Sigmoid colon (tissue), 7 donors: Measurements from ENCODE around the gene BLID. TPM values are rescaled to one million over a fixed set of nuclear protein-coding genes. Genes with fewer than 3 reads are reported as not detected.

ENCODE experiments used
- DNase-seq: peaks from one replicate; pipeline ENCODE4 v3.0.0-alpha.2; 2019
- H3K27ac ChIP-seq, 4 donors: fragments of 200-600 bp; sonication (generic); one replicate each; pipeline ENCODE4 v1.5.1; 2016 to 2019; ENCODE audit warnings: mild to moderate bottlenecking in 1 of 4
- H3K27me3 ChIP-seq, 3 donors: fragments of 200-600 bp; sonication (generic); one replicate each; pipeline ENCODE4 v1.5.1; 2019; ENCODE audit warnings: mild to moderate bottlenecking in 1 of 3
- H3K36me3 ChIP-seq, 4 donors: fragments of 200-600 bp; sonication (generic); one replicate each; pipeline ENCODE4 v1.5.1; 2016 to 2019
- H3K4me1 ChIP-seq, 4 donors: fragments of 200-600 bp; sonication (generic); one replicate each; pipeline ENCODE4 v1.5.1; 2017 to 2019
- H3K4me3 ChIP-seq, 4 donors: fragments of 200-600 bp; sonication (generic); one replicate each; pipeline ENCODE4 v1.5.1; 2017 to 2019; ENCODE audit warnings: mild to moderate bottlenecking in 2 of 4, moderate library complexity in 1 of 4
- H3K9me3 ChIP-seq, 4 donors: fragments of 200-600 bp in 3 of 4; sonication (generic) in 3 of 4; one replicate each; pipeline versions ENCODE4 v1.5.1 to v1.6.1; 2013 to 2019
- CTCF ChIP-seq, 4 experiments: fragments of 450-650 bp in 3 of 4; fragments of 200-600 bp in 1 of 4; IDR thresholded peaks; one replicate each; pipeline ENCODE4 v1.5.1; 2016 to 2019; ENCODE audit warnings: antibody characterized with exemption in 4 of 4, mild to moderate bottlenecking in 3 of 4, moderate library complexity in 2 of 4
- EP300 ChIP-seq, 4 donors: sonication (generic); formaldehyde crosslinking; IDR thresholded peaks; one replicate each; pipeline ENCODE4 v1.6.1; 2017; ENCODE audit warnings: antibody characterized with exemption in 4 of 4
- POLR2A ChIP-seq, 2 donors: fragments of 450-650 bp; IDR thresholded peaks; one replicate each; pipeline ENCODE4 v1.6.1; 2016; ENCODE audit warnings: antibody characterized with exemption in 2 of 2, mild to moderate bottlenecking in 2 of 2, moderate library complexity in 2 of 2
- POLR2AphosphoS5 ChIP-seq, 4 donors: sonication (generic); formaldehyde crosslinking; IDR thresholded peaks; one replicate each; pipeline ENCODE4 v1.6.1; 2017; ENCODE audit warnings: antibody characterized with exemption in 4 of 4
- WGBS, 2 donors: extraction: QIAGEN DNeasy Blood & Tissue Kit; methylation state at CpG; one replicate each; pipeline ENCODE4 v1.1.7; 2013; 5-methylcytosine and 5-hydroxymethylcytosine counted together
- intact Hi-C: fragments of 100-400 bp; cut with DNase I; formaldehyde crosslinking; loops from one replicate; pipeline ENCODE4 v1.15.1; 2023
- polyA plus RNA-seq, 3 donors: library from polyadenylated mRNA; stranded (reverse); fragments of 200-250 nt; gene quantifications; one replicate each; pipeline ENCODE4 v1.2.3, GENCODE V29; 2013
- total RNA-seq, 4 donors: library from RNA; depleted of rRNA; stranded (reverse); fragments of >200 nt; gene quantifications; one replicate each; pipeline ENCODE4 v1.1.0, GENCODE V29; 2016
- donor health status: healthy with polysubstance abuse.
- donor health status: Bipolar disorder and iron deficiency.
- donor health status: healthy.

Gene BLID
- total and polyA plus RNA-seq, 7 donors, result 0.09 to 2.2 (median 1.9) TPM; not detected in 2

- intact Hi-C loops, result no loop called here
- DNase-seq, result no peak
- peaks cover 0 to 11% (median 5%) of the 10 kb centered on the region in 4 donors for H3K4me1 ChIP-seq
- H3K27ac ChIP-seq, result no peak overlapping the region
- 65 to 81% methylated on average over 5 of the region's 5 CpGs for WGBS, 2 donors
- H3K9me3 ChIP-seq, result no peaks in the 10 kb centered on the region
- no peak overlapping the region for H3K4me3 ChIP-seq
- H3K36me3 ChIP-seq, result no peaks in the 10 kb centered on the region
- H3K27me3 ChIP-seq, result no peaks in the 10 kb centered on the region
- TF ChIP-seq POLR2A (IDR thresholded peaks at IDR 0.05) (no peak), CTCF (IDR thresholded peaks at IDR 0.05) (no peak), POLR2AphosphoS5 (IDR thresholded peaks at IDR 0.05) (no peak), EP300 (IDR thresholded peaks at IDR 0.05) (no peak)
These were observed 3.3 kb downstream of the BLID start for GRCh38 chr11:122112470-122113365.

GRCh38 chr11:122109932-122110331, 6.1 kb downstream of the BLID start:
- no peak overlapping the region for H3K4me3 ChIP-seq
- no peaks in the 10 kb centered on the region for H3K27me3 ChIP-seq
- TF ChIP-seq POLR2A (IDR thresholded peaks at IDR 0.05) (no peak), POLR2AphosphoS5 (IDR thresholded peaks at IDR 0.05) (no peak), CTCF (IDR thresholded peaks at IDR 0.05) (no peak), EP300 (IDR thresholded peaks at IDR 0.05) (no peak)
- no peak overlapping the region for H3K27ac ChIP-seq
- intact Hi-C loops, result loop anchor here (5.0 to 10.0 kb wide), 3 partner anchors 397 to 815 kb away; partner anchors contain the start of gene SC5D
- H3K4me1 ChIP-seq, result peaks cover 0 to 5% (median 2%) of the 10 kb centered on the region in 4 donors
- no peaks in the 10 kb centered on the region for H3K9me3 ChIP-seq
- whole genome bisulfite sequencing, 2 donors, result 93 to 94% methylated on average over 4 of the region's 4 CpGs
- no peaks in the 10 kb centered on the region for H3K36me3 ChIP-seq
- no peak for DNase-seq

GRCh38 chr11:122108828-122109227, 7.2 kb downstream of the BLID start:
- no peaks in the 10 kb centered on the region for H3K36me3 ChIP-seq
- H3K9me3 ChIP-seq, result no peaks in the 10 kb centered on the region
- TF ChIP-seq CTCF (IDR thresholded peaks at IDR 0.05) (no peak), POLR2AphosphoS5 (IDR thresholded peaks at IDR 0.05) (no peak), EP300 (IDR thresholded peaks at IDR 0.05) (no peak), POLR2A (IDR thresholded peaks at IDR 0.05) (no peak)
- no peaks in the 10 kb centered on the region for H3K27me3 ChIP-seq
- H3K27ac ChIP-seq, result no peak overlapping the region
- no peak overlapping the region for H3K4me3 ChIP-seq
- 91 to 94% methylated on average over 3 of the region's 3 CpGs for WGBS, 2 donors
- intact Hi-C loops, result loop anchor here (5.0 to 10.0 kb wide), 3 partner anchors 398 to 814 kb away; partner anchors contain the start of gene SC5D
- H3K4me1 ChIP-seq, result no peaks in the 10 kb centered on the region
- DNase-seq, result no peak

- Histone ChIP-seq H3K4me3 (no peak overlapping the region), H3K27me3 (no peaks in the 10 kb centered on the region), H3K4me1 (no peaks in the 10 kb centered on the region), H3K36me3 (no peaks in the 10 kb centered on the region), H3K27ac (no peak overlapping the region), H3K9me3 (no peaks in the 10 kb centered on the region)
- TF ChIP-seq POLR2A (IDR thresholded peaks at IDR 0.05), result no peak
- TF ChIP-seq CTCF (IDR thresholded peaks at IDR 0.05), result peak in 3 of 4 experiments; percentile 13 to 46 (median 21)
- no peak for TF ChIP-seq POLR2AphosphoS5 (IDR thresholded peaks at IDR 0.05)
- no peak for TF ChIP-seq EP300 (IDR thresholded peaks at IDR 0.05)
- intact Hi-C loops, result loop anchor here (5.0 to 10.0 kb wide), 3 partner anchors 399 to 813 kb away; partner anchors contain the start of gene SC5D
- DNase-seq, result no peak
- 36 to 45% methylated on average over 3 of the region's 3 CpGs for WGBS, 2 donors
These were observed 7.7 kb downstream of the BLID start for GRCh38 chr11:122108192-122108799.
